H1 (cell line): Measurements from ENCODE around the gene BAIAP2L2. TPM values are rescaled to one million over a fixed set of nuclear protein-coding genes. Genes with fewer than 3 reads are reported as not detected.

Experiments
- CTCF ChIA-PET: fragments of 300-600 bp; sonication (Branson Sonifier 250); formaldehyde crosslinking; loops from one replicate; lab custom pipeline; 2021; ENCODE audit not compliant: partially characterized antibody; lab: Charles Lee
- POLR2A ChIA-PET: fragments of 300-600 bp; sonication (Branson Sonifier 250); formaldehyde crosslinking; loops from one replicate; lab custom pipeline; 2021; ENCODE audit warnings: inconsistent platforms; ENCODE audit not compliant: partially characterized antibody; lab: Charles Lee
- DNase-seq, 2 experiments: peaks; one replicate each; pipeline versions ENCODE4 v3.0.0 to v3.0.0-alpha.2; 2010 to 2022; ENCODE audit warnings: low spot score in 2 of 2, low read depth in 1 of 2, mixed read lengths in 1 of 2
- FAIRE-seq: peaks from 2 replicates; lab custom pipeline; 2011; peaks lifted over from hg19 to GRCh38; lab: Jason Lieb, UNC
- H2AFZ ChIP-seq: 2 replicates; pipeline ENCODE4 v1.8.1; 2012; ENCODE audit warnings: low read length, inconsistent platforms
- H2AK5ac ChIP-seq: 2 replicates; pipeline ENCODE4 v1.6.1; 2013; ENCODE audit warnings: low read depth, low read length
- H2BK120ac ChIP-seq: replicated peaks from 2 replicates; pipeline ENCODE3; 2013; ENCODE audit warnings: low read depth, low read length, inconsistent platforms
- H2BK12ac ChIP-seq: 2 replicates; pipeline ENCODE4 v1.6.1; 2013; ENCODE audit warnings: low read depth, low read length
- H2BK15ac ChIP-seq: 2 replicates; pipeline ENCODE4 v1.6.1; 2013; ENCODE audit warnings: low read length
- H2BK20ac ChIP-seq: 2 replicates; pipeline ENCODE4 v1.6.1; 2013; ENCODE audit warnings: low read length
- H2BK5ac ChIP-seq: 2 replicates; pipeline ENCODE4 v1.6.1; 2013; ENCODE audit warnings: low read depth, low read length
- H3K14ac ChIP-seq: 2 replicates; pipeline ENCODE4 v1.6.1; 2013; ENCODE audit warnings: inconsistent platforms; ENCODE audit not compliant: insufficient read length
- H3K18ac ChIP-seq: 2 replicates; pipeline ENCODE4 v1.6.1; 2013; ENCODE audit warnings: low read length; ENCODE audit errors: extremely low read depth
- H3K23ac ChIP-seq: 2 replicates; pipeline ENCODE4 v1.6.1; 2013; ENCODE audit warnings: inconsistent platforms; ENCODE audit not compliant: insufficient read length
- H3K23me2 ChIP-seq: 2 replicates; pipeline ENCODE4 v1.6.1; 2013; ENCODE audit warnings: low read depth, low read length
- H3K27ac ChIP-seq: 2 replicates; pipeline ENCODE4 v1.6.1; 2011; ENCODE audit warnings: low read depth, low read length, inconsistent platforms
- H3K27me3 ChIP-seq, 4 experiments: replicated peaks in 1 of 4; 1 replicate in 1 of 4; 2 replicates in 3 of 4; pipeline versions ENCODE4 v1.6.1 to v1.8.1; 2011 to 2013; ENCODE audit warnings: low read length in 3 of 4, mild to moderate bottlenecking in 3 of 4, inconsistent platforms in 2 of 4, mixed read lengths in 2 of 4, moderate library complexity in 1 of 4; ENCODE audit not compliant: control insufficient read depth in 3 of 4, insufficient read depth in 3 of 4; ENCODE audit errors: extremely low read depth in 1 of 4
- H3K36me3 ChIP-seq, 4 experiments: 2 replicates each; pipeline versions ENCODE4 v1.6.1 to v1.8.1; 2011 to 2013; ENCODE audit warnings: mild to moderate bottlenecking in 4 of 4, low read length in 3 of 4, moderate library complexity in 2 of 4, control low read depth in 1 of 4, inconsistent platforms in 1 of 4; ENCODE audit not compliant: insufficient read depth in 4 of 4, control insufficient read depth in 2 of 4
- H3K4ac ChIP-seq: replicated peaks from 2 replicates; pipeline ENCODE3; 2013; ENCODE audit warnings: low read length, low read depth, mixed read lengths, inconsistent platforms; ENCODE audit not compliant: insufficient read length
- H3K4me1 ChIP-seq, 4 experiments: replicated peaks in 1 of 4; 1 replicate in 1 of 4; 2 replicates in 3 of 4; pipeline versions ENCODE4 v1.6.1 to v1.8.1; 2011 to 2013; ENCODE audit warnings: low read length in 3 of 4, inconsistent platforms in 2 of 4, mixed read lengths in 1 of 4; ENCODE audit not compliant: insufficient read depth in 4 of 4, control insufficient read depth in 3 of 4
- H3K4me2 ChIP-seq, 2 experiments: 2 replicates each; pipeline versions ENCODE4 v1.6.1 to v1.8.1; 2011 to 2013; ENCODE audit warnings: low read depth in 2 of 2, low read length in 2 of 2, control low read depth in 1 of 2, inconsistent platforms in 1 of 2, mild to moderate bottlenecking in 1 of 2; ENCODE audit not compliant: insufficient read depth in 1 of 2
- H3K4me3 ChIP-seq, 4 experiments: fragments of 200-600, 300-600 bp in 1 of 4; sonication (generic), shearing (Covaris generic), sonication (Bioruptor Twin) in 1 of 4; 2 replicates each; pipeline versions ENCODE4 v1.5.1 to v1.8.1; 2011 to 2016; ENCODE audit warnings: low read length in 4 of 4, low read depth in 3 of 4, control low read depth in 2 of 4, inconsistent platforms in 2 of 4, mild to moderate bottlenecking in 2 of 4, mixed read lengths in 1 of 4, moderate library complexity in 1 of 4; ENCODE audit not compliant: insufficient read depth in 2 of 4; ENCODE audit errors: extremely low read depth in 1 of 4
- H3K56ac ChIP-seq: replicated peaks from 2 replicates; pipeline ENCODE3; 2013; ENCODE audit warnings: low read depth, mild to moderate bottlenecking, mixed read lengths, low read length, inconsistent platforms; ENCODE audit not compliant: insufficient read length
- H3K79me1 ChIP-seq: 2 replicates; pipeline ENCODE4 v1.6.1; 2013; ENCODE audit warnings: low read depth, low read length, control low read depth
- H3K79me2 ChIP-seq, 2 experiments: 2 replicates each; pipeline versions ENCODE4 v1.6.1 to v1.8.1; 2012 to 2013; ENCODE audit warnings: low read length in 2 of 2, mild to moderate bottlenecking in 2 of 2, inconsistent platforms in 1 of 2; ENCODE audit not compliant: insufficient read depth in 2 of 2, control insufficient read depth in 1 of 2
- H3K9ac ChIP-seq, 4 experiments: replicated peaks in 1 of 4; 1 replicate in 1 of 4; 2 replicates in 3 of 4; pipeline versions ENCODE4 v1.6.1 to v1.8.1; 2011 to 2013; ENCODE audit warnings: low read depth in 3 of 4, low read length in 3 of 4, control low read depth in 2 of 4, mild to moderate bottlenecking in 2 of 4, moderate library complexity in 2 of 4, inconsistent platforms in 1 of 4; ENCODE audit errors: extremely low read depth in 1 of 4
- H3K9me3 ChIP-seq, 2 experiments: 2 replicates each; pipeline versions ENCODE4 v1.6.1 to v1.8.1; 2012 to 2013; ENCODE audit warnings: mild to moderate bottlenecking in 2 of 2, moderate library complexity in 2 of 2, control low read depth in 1 of 2, inconsistent platforms in 1 of 2, low read depth in 1 of 2, low read length in 1 of 2, mixed read lengths in 1 of 2; ENCODE audit not compliant: insufficient read depth in 2 of 2
- H4K20me1 ChIP-seq, 2 experiments: replicated peaks in 1 of 2; 2 replicates each; pipeline versions ENCODE3 to v1.8.1; 2011 to 2013; ENCODE audit warnings: inconsistent platforms in 2 of 2, low read length in 2 of 2, mild to moderate bottlenecking in 1 of 2; ENCODE audit not compliant: insufficient read depth in 2 of 2, control insufficient read depth in 1 of 2
- H4K5ac ChIP-seq: 2 replicates; pipeline ENCODE4 v1.6.1; 2013; ENCODE audit warnings: low read length, low read depth, mixed read lengths, inconsistent platforms; ENCODE audit not compliant: insufficient read length
- H4K8ac ChIP-seq: 2 replicates; pipeline ENCODE4 v1.8.0; 2013; ENCODE audit warnings: mild to moderate bottlenecking, moderate library complexity, low read length, inconsistent platforms; ENCODE audit not compliant: insufficient read depth; ENCODE audit errors: extremely low read depth
- H4K91ac ChIP-seq: replicated peaks from 2 replicates; pipeline ENCODE3; 2013; ENCODE audit warnings: low read length, mixed read lengths, inconsistent platforms; ENCODE audit not compliant: insufficient read length
- ATF2 ChIP-seq: IDR thresholded peaks from 2 replicates; pipeline ENCODE4 v1.6.1; 2012; ENCODE audit warnings: low read length, inconsistent platforms
- BCL11A ChIP-seq, 2 experiments: IDR thresholded peaks; one replicate each; pipeline ENCODE4 v1.6.1; 2011; ENCODE audit warnings: low read depth in 2 of 2, low read length in 2 of 2, mild to moderate bottlenecking in 2 of 2
- NRF1 ChIP-seq: IDR thresholded peaks from 2 replicates; pipeline ENCODE4 v1.6.1; 2011; ENCODE audit warnings: mild to moderate bottlenecking, low read depth, low read length, improper control_type of control experiment
- RNF2 ChIP-seq: fragments of 200-900, 300-1000 bp; sonication (generic); IDR thresholded peaks from 2 replicates; pipeline ENCODE4 v1.7.1; 2016; ENCODE audit warnings: borderline replicate concordance, low read depth, mild to moderate bottlenecking, antibody characterized with exemption, low read length; ENCODE audit not compliant: poor library complexity, severe bottlenecking; ENCODE audit errors: missing control alignments
- SAP30 ChIP-seq: fragments of 300-600 bp; sonication (generic); IDR thresholded peaks from 2 replicates; pipeline ENCODE4 v1.7.1; 2012; ENCODE audit warnings: low read length, moderate library complexity, mild to moderate bottlenecking, inconsistent platforms; ENCODE audit not compliant: insufficient read depth, insufficient replicate concordance
- SIN3A ChIP-seq, 2 experiments: IDR thresholded peaks in 1 of 2; conservative IDR thresholded peaks in 1 of 2; 2 replicates each; pipeline ENCODE4 v1.6.1; 2011 to 2012; ENCODE audit warnings: low read length in 2 of 2, improper control_type of control experiment in 1 of 2, low read depth in 1 of 2, mild to moderate bottlenecking in 1 of 2
- SP2 ChIP-seq: IDR thresholded peaks from 2 replicates; pipeline ENCODE4 v1.6.1; 2012; ENCODE audit warnings: mild to moderate bottlenecking, low read length, inconsistent platforms
- SRF ChIP-seq: IDR thresholded peaks from 2 replicates; pipeline ENCODE4 v1.6.1; 2011; ENCODE audit warnings: mild to moderate bottlenecking, low read depth, low read length, moderate library complexity
- WGBS, 2 experiments: shearing (Covaris generic) in 1 of 2; methylation state at CpG; one replicate each; pipeline versions ENCODE4 v1.1.6 to v1.1.7; 2013 to 2015; ENCODE audit warnings: low lambda C conversion rate in 2 of 2, mixed read lengths in 2 of 2, inconsistent platforms in 1 of 2, low coverage in 1 of 2, missing lambda C conversion rate in 1 of 2; ENCODE audit not compliant: insufficient replicate concordance in 2 of 2, insufficient coverage in 1 of 2, insufficient read length in 1 of 2; ENCODE audit errors: extremely low coverage in 1 of 2, missing lambda C conversion rate in 1 of 2; 5-methylcytosine and 5-hydroxymethylcytosine counted together
- polyA plus RNA-seq, 7 experiments: library from polyadenylated mRNA; depleted of rRNA in 3 of 7; stranded (reverse) in 5 of 7; unstranded in 2 of 7; fragments of >200 nt in 5 of 7; fragments of 200-250 nt in 2 of 7; gene quantifications; 1 replicate in 5 of 7; 2 replicates in 1 of 7; 4 replicates in 1 of 7; pipeline versions ENCODE4 v1.2.1 to v1.2.3, GENCODE V29; 2011 to 2013; ENCODE audit warnings: missing spikeins in 2 of 7, mixed read lengths in 2 of 7
- total RNA-seq: library from RNA; stranded (reverse); fragmentation: NEBNext Ultra II Directional; extraction: Animal tissue kit (Norgen Biotek cat#: 25700); gene quantifications from 2 replicates; pipeline ENCODE4 v1.2.1, GENCODE V29; 2021

Gene BAIAP2L2
- total and polyA plus RNA-seq, 2 of the 8 experiments (the other 6 are each of a cell fraction or from before 2014, with no cell fraction given), result 5.4 to 10.0 TPM

DNA sequence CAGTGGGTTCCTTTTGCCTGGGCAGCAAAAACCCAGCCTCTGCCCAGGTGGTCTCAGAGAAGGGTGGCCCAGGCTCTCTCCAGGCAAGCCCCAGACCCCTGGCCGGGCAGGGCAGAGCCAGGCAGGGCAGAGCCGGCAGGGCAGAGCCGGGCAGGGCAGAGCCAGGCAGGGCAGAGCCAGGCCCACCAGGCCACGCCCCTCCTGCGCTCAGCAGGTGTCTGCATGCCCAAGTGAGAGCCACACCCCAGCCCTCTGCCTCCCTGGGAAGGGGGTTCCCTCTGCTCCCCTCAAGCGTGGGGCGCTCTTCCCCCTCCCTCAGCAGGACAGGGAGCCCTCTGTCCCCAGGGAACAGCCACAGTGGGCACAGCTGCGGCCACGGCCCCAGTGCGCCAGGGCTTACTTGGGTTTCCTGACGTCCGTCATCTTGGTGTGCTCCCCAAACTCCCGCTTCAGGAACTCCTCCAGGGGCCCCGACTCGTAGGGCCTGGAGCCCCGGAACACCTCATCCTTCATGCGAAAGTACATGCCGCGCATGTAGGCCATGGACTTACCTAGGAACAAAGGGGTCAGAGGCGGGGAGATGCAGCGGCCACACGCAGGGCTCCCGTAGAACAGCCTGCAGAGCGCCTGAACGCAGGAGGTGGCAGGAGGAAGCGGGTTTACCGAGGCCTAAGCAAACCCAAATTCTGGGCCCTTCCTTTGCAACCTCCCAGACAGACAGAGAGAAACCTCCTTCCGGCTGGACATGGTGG is 10.1 kb upstream of the BAIAP2L2 start:
- Histone ChIP-seq H3K36me3 (no peaks in the 10 kb centered on the region), H3K56ac (no peak overlapping the region), H3K4me1 (peaks cover 0 to 3% (median 0%) of the 10 kb centered on the region in 4 experiments; a peak in 4 of 7 replicates), H2BK12ac (no peak overlapping the region), H4K5ac (no peak overlapping the region), H3K23me2 (no peaks in the 10 kb centered on the region), H3K4me3 (no peak overlapping the region), H2BK15ac (no peak overlapping the region; the same call in 1 of the 2 replicates), H4K20me1 (peaks cover 0 to 3% of the 10 kb centered on the region in 2 experiments), H4K8ac (no peak overlapping the region; the same call in 1 of the 2 replicates), H3K9me3 (no peaks in the 10 kb centered on the region), H2BK20ac (no peak overlapping the region), H2BK5ac (no peak overlapping the region), H2BK120ac (no peak overlapping the region), H3K79me1 (no peaks in the 10 kb centered on the region; the same call in 1 of the 2 replicates), H2AFZ (no peak overlapping the region), H3K27me3 (no peaks in the 10 kb centered on the region), H3K27ac (no peak overlapping the region), H3K9ac (no peak overlapping the region), H3K23ac (no peak overlapping the region), H3K18ac (no peak overlapping the region), H3K4ac (no peak overlapping the region), H3K14ac (no peak overlapping the region), H3K4me2 (no peak overlapping the region), H3K79me2 (no peaks in the 10 kb centered on the region), H4K91ac (no peak overlapping the region), H2AK5ac (no peak overlapping the region)
- ChIA-PET CTCF (interaction anchor here (0.6 to 8.4 kb wide), 6 partner anchors 7 to 311 kb away, joined by 3 to 93 read pairs (median 20); partner anchors contain the start of gene BAIAP2L2), POLR2A (no interaction called here)
- 87% methylated on average over 26 of the region's 28 CpGs; no CpG with 5 or more reads in 1 of the 2 experiments for WGBS, 2 experiments
- DNase-seq (no peak), FAIRE-seq (no peak)
- TF ChIP-seq ATF2 (no peak), SP2 (no peak), SAP30 (no peak), BCL11A (IDR thresholded peaks at IDR 0.05; ENCODE audit: low read depth in 2 of 2, low read length in 2 of 2) (no peak), SRF (no peak), NRF1 (no peak), SIN3A (conservative IDR thresholded peaks at IDR 0.05 in 1 of 2, IDR thresholded peaks at IDR 0.05 in 1 of 2; ENCODE audit: low read depth in 1 of 2, low read length in 2 of 2) (no peak), RNF2 (no peak)
